ENCODE measurements around the gene TTC23L.

TTC23L gene

DNA sequence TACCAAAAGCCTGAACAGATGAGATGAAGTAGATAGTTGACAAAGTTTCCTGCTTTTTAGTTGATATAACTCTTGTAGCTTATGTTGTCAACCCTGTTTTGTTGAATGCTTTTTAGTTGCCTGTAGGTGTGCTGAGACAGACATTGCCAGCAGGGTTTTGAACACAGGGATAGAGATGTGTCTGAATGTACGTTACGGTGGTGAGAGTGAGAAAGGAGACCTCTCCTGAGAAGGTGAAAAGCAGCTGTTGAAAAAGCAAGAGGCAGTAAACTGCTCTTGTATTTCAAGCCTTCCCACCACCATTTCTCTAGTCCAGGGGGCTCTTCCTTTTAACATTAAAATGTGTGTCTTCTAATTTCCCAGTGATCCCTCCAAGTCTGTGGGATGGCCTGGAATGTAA lies 105.1 kb downstream of the TTC23L start:
- in situ Hi-C loops (cut with HindIII; ENCODE audit: low pct_unique_long_range_greater_than_20kb, low sequenced_read_pairs): no loop called here
- TF ChIP-seq JUND (IDR thresholded peaks at IDR 0.05; ENCODE audit: low read depth): no peak
- DNase-seq (ENCODE audit: low read depth in 1 of 2, low spot score in 1 of 2): no peak

GRCh38 chr5:34944460-34945047 lies 105.6 kb downstream of the TTC23L start:
- in situ Hi-C loops (cut with HindIII; ENCODE audit: low pct_unique_long_range_greater_than_20kb, low sequenced_read_pairs): no loop called here
- no peak for DNase-seq (ENCODE audit: low read depth in 1 of 2, low spot score in 1 of 2)
- no peak for TF ChIP-seq JUND (IDR thresholded peaks at IDR 0.05; ENCODE audit: low read depth)
